Measurements from ENCODE around the gene ZNF428.
"Not testable (repeated sequence)": the region's sequence is repeated elsewhere in the genome, so short reads cannot be mapped to it uniquely, and the experiment has no call there.

The ZNF428 gene

GRCh38 chr19:43639519-43640423, 20.3 kb upstream of the ZNF428 start, which contains the start of gene CADM4:
Gene CADM4, minus strand, starts transcription at chr19:43639850. Its CDS starts 60 bp downstream, at chr19:43639790.
- DNase-seq (ENCODE audit: low read depth) = no peak

GRCh38 chr19:43638995-43639518, 19.6 kb upstream of the ZNF428 start:
- no peak for DNase-seq (ENCODE audit: low read depth)

GRCh38 chr19:43638214-43638994, 19.0 kb upstream of the ZNF428 start:
- no peak for DNase-seq (ENCODE audit: low read depth)

GRCh38 chr19:43636121-43636683, 16.8 kb upstream of the ZNF428 start:
- no peak for DNase-seq (ENCODE audit: low read depth)

- DNase-seq (ENCODE audit: low read depth) = not testable (repeated sequence)
Observed at GRCh38 chr19:43635561-43635940, 16.1 kb upstream of the ZNF428 start.

GRCh38 chr19:43634872-43635560, 15.6 kb upstream of the ZNF428 start:
- DNase-seq (ENCODE audit: low read depth) = no peak

- DNase-seq (ENCODE audit: low read depth) = no peak
Observed at GRCh38 chr19:43634506-43634871, 15.1 kb upstream of the ZNF428 start.

- no peak for DNase-seq (ENCODE audit: low read depth)
Observed at GRCh38 chr19:43634068-43634467, 14.6 kb upstream of the ZNF428 start.

GRCh38 chr19:43633520-43633919, 14.1 kb upstream of the ZNF428 start:
- DNase-seq (ENCODE audit: low read depth) = no peak

GRCh38 chr19:43631491-43631890, 12.1 kb upstream of the ZNF428 start:
- DNase-seq (ENCODE audit: low read depth) = no peak

- DNase-seq (ENCODE audit: low read depth) = no peak
Observed at GRCh38 chr19:43628646-43629326, 9.4 kb upstream of the ZNF428 start.

GRCh38 chr19:43626838-43627237, 7.4 kb upstream of the ZNF428 start:
- no peak for DNase-seq (ENCODE audit: low read depth)

GRCh38 chr19:43625918-43626579, 6.6 kb upstream of the ZNF428 start:
- DNase-seq (ENCODE audit: low read depth) = no peak

GRCh38 chr19:43624933-43625332, 5.5 kb upstream of the ZNF428 start:
- no peak for DNase-seq (ENCODE audit: low read depth)

- DNase-seq (ENCODE audit: low read depth) = no peak
Observed at GRCh38 chr19:43623889-43624670, 4.7 kb upstream of the ZNF428 start.

- no peak for DNase-seq (ENCODE audit: low read depth)
Observed at GRCh38 chr19:43622956-43623355, 3.5 kb upstream of the ZNF428 start.

GRCh38 chr19:43622070-43622469, 2.6 kb upstream of the ZNF428 start:
- no peak for DNase-seq (ENCODE audit: low read depth)

- no peak for DNase-seq (ENCODE audit: low read depth)
Observed at GRCh38 chr19:43620061-43621001, 902 bp upstream of the ZNF428 start.

GRCh38 chr19:43618921-43619261, 538 bp downstream of the ZNF428 start:
- no peak for DNase-seq (ENCODE audit: low read depth)
